ENCODE data around the gene CDC42EP3. TPM values are rescaled to one million over a fixed set of nuclear protein-coding genes. Genes with fewer than 3 reads are reported as not detected.
A peak's percentile ranks its signal among the peaks of the same experiment; 100 is the strongest.

Gene CDC42EP3
- total RNA-seq, 1 donor from 2014 or later = 73.1 TPM

DNA sequence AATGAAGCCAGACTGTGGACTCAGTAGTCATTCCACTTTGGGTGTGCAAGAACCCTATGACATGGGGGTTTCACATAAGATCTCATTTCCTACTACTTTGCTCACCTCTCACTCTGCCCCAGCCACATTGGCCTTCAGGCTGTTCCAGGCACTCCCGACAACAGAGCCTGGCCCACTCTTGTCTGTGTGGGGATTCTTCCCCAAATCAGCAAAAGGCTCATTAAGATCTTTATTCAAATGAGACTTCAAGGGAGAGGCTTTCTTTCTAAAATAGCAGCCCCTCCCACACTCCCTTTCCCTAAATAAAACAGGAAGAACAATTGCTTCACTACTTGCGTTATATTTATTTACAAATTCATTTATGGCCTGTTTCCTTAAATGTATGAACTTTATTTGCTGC lies 3.5 kb upstream of the CDC42EP3 start:
- Histone ChIP-seq H3K9me3 (no peaks in the 10 kb centered on the region), H3K4me3 (no peak overlapping the region), H3K27ac (no peak overlapping the region), H3K27me3 (ENCODE audit: low read depth) (no peaks in the 10 kb centered on the region), H3K36me3 (no peaks in the 10 kb centered on the region), H3K4me1 (peaks cover 24% of the 10 kb centered on the region)
- intact Hi-C loops (cut with DNase I) = no loop called here
- no peak for DNase-seq
- TF ChIP-seq, protein P1, sequence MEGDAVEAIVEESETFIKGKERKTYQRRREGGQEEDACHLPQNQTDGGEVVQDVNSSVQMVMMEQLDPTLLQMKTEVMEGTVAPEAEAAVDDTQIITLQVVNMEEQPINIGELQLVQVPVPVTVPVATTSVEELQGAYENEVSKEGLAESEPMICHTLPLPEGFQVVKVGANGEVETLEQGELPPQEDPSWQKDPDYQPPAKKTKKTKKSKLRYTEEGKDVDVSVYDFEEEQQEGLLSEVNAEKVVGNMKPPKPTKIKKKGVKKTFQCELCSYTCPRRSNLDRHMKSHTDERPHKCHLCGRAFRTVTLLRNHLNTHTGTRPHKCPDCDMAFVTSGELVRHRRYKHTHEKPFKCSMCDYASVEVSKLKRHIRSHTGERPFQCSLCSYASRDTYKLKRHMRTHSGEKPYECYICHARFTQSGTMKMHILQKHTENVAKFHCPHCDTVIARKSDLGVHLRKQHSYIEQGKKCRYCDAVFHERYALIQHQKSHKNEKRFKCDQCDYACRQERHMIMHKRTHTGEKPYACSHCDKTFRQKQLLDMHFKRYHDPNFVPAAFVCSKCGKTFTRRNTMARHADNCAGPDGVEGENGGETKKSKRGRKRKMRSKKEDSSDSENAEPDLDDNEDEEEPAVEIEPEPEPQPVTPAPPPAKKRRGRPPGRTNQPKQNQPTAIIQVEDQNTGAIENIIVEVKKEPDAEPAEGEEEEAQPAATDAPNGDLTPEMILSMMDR (IDR thresholded peaks at IDR 0.05) = no peak
- no peak for ATAC-seq

DNA sequence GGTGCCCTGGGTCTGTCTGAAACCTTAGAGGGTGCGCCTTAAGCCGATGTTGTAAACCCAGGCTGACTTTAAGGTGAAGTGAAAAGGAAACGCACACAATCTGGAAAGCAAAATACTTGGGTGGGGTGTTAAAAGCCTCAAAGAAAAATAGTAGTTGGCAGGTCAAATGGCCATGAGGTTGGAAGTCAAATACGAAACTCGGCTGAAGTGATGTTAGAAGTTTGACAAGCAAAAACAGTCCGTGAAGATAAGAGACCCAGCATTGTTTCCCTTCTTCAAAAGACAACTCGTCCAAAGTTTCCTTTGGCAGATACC lies 1.4 kb upstream of the CDC42EP3 start:
- peaks cover 43% of the 10 kb centered on the region for H3K4me1 ChIP-seq
- no peaks in the 10 kb centered on the region for H3K9me3 ChIP-seq
- no peaks in the 10 kb centered on the region for H3K36me3 ChIP-seq
- DNase-seq = no peak
- no peaks in the 10 kb centered on the region for H3K27me3 ChIP-seq (ENCODE audit: low read depth)
- H3K4me3 ChIP-seq = peak overlapping the region; percentile 97
- TF ChIP-seq, protein P1 (IDR thresholded peaks at IDR 0.05) = no peak
- no peak for ATAC-seq
- intact Hi-C loops (cut with DNase I) = no loop called here
- peak overlapping the region; percentile 95 for H3K27ac ChIP-seq

DNA sequence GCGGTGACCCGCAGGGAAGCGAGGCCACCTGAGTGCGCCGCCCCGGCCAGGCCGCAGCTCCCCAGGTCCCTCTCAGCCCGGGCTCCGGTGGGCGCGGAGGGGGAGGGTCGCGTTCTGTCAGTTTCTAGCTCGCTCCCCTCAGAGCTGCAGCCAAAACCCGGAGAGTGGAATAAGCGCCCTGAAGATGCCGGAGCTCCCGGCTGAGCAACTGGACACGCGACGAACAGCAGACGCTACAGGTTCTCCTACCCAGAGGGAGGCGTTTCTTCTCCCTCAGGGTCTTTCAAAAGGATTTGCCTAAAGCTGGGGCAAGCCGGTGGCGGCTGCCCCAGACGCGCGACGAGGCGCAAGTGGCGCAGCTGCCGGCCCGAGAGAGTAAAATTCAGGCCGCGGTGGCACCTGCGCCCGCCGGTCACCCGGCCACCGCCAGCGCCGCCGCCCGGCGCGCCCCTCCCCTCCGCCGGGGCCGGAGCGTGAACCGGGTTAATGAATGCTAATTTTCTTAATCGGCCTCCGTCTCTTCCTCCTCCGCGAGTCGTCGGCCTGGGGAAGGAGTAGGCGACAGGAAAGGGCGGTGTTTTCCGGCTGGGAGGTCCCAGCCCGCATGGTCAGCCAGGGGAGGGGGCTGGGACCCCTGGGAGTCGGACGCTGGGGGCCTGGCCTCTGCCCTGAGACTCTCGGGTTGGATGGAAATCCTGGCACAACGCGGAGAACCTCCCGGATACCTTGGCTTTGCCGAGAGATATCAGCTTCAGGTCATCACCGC lies 845 bp upstream of the CDC42EP3 start:
- TF ChIP-seq, protein P1 (IDR thresholded peaks at IDR 0.05) = no peak
- H3K27me3 ChIP-seq (ENCODE audit: low read depth) = no peaks in the 10 kb centered on the region
- peaks cover under 1% of the 10 kb centered on the region for H3K36me3 ChIP-seq
- H3K4me1 ChIP-seq = peaks cover 49% of the 10 kb centered on the region
- no peaks in the 10 kb centered on the region for H3K9me3 ChIP-seq
- H3K27ac ChIP-seq = peak overlapping the region; percentile 95
- peak overlapping the region; percentile 97 for H3K4me3 ChIP-seq
- intact Hi-C loops (cut with DNase I) = no loop called here
- DNase-seq (peak; percentile 83), ATAC-seq (peak; percentile 79 to 80)

DNA sequence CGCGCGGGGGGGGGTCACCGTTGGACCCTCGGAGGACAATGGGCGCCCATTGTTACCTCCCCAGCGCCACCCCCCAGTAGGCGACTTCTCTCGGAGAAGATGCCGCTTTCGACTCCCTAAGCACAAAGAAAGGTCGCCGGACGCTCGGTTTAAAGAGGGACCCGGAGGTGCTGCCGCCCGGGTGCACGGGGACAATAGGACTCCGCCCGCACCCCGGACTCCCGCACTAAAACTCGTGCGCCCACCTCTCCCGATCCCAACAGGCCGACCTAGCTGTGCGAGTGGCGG lies 318 bp upstream of the CDC42EP3 start:
- Histone ChIP-seq H3K27me3 (ENCODE audit: low read depth) (no peaks in the 10 kb centered on the region), H3K4me1 (peaks cover 54% of the 10 kb centered on the region), H3K27ac (peak overlapping the region; percentile 95), H3K4me3 (peak overlapping the region; percentile 97), H3K36me3 (peaks cover 6% of the 10 kb centered on the region), H3K9me3 (no peaks in the 10 kb centered on the region)
- ATAC-seq = no peak
- intact Hi-C loops (cut with DNase I) = no loop called here
- TF ChIP-seq, protein P1 (IDR thresholded peaks at IDR 0.05) = no peak
- no peak for DNase-seq

DNA sequence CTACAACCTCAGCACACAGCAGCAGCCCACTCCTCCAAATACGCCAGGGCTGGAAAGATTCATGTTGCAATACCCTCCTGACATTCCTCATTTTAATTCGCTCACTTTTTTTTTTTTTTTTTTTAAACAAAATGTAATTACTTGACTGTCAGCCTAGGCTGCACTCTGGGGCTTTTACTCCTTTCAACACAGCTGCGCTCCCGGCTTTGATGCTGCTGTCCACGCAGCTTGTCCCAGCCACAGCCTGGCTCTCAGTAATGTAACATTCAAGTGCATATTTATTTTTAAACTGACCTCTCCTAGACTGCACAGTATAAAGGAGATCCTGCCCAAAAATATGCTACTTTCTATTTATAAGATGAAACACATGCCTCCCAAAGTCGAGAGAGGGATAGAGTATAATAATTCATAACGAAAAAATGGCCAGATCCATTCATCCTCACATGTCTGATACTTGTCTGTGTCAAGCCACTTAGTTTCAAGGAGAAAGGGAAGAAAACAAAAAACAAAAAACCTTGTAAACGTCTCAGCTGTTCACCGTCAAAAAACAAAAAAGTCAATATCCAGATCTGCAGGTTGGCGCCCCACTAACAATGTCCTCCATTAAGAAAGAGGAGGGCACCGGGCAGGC lies 949 bp downstream of the CDC42EP3 start:
- H3K4me3 ChIP-seq = peak overlapping the region; percentile 97
- TF ChIP-seq, protein P1 (IDR thresholded peaks at IDR 0.05) = no peak
- peaks cover 64% of the 10 kb centered on the region for H3K4me1 ChIP-seq
- peak overlapping the region; percentile 95 for H3K27ac ChIP-seq
- DNase-seq = no peak
- intact Hi-C loops (cut with DNase I) = no loop called here
- no peaks in the 10 kb centered on the region for H3K27me3 ChIP-seq (ENCODE audit: low read depth)
- H3K9me3 ChIP-seq = no peaks in the 10 kb centered on the region
- peaks cover 7% of the 10 kb centered on the region for H3K36me3 ChIP-seq
- ATAC-seq = no peak

Data from lower lobe of right lung (tissue), 2 donors.